KOPT-K1 (cell line): ENCODE data around the gene SLIT3.

Source experiments
- H3K27ac ChIP-seq: fragments of 200-600 bp; sonication (generic); 2 replicates; pipeline ENCODE4 v1.5.1; 2016; ENCODE audit warnings: antibody characterized with exemption, mild to moderate bottlenecking, low read depth, low read length; ENCODE audit not compliant: poor library complexity, severe bottlenecking
- H3K36me3 ChIP-seq: fragments of 200-600 bp; sonication (generic); 2 replicates; pipeline ENCODE4 v1.5.1; 2017; ENCODE audit warnings: antibody characterized with exemption, mild to moderate bottlenecking, low read length, moderate library complexity; ENCODE audit not compliant: insufficient read depth
- H3K9me3 ChIP-seq: fragments of 200-600 bp; sonication (generic); 2 replicates; pipeline ENCODE4 v1.5.1; 2017; ENCODE audit warnings: antibody characterized with exemption, low read length, mild to moderate bottlenecking; ENCODE audit not compliant: insufficient read depth, poor library complexity, severe bottlenecking

The SLIT3 gene

DNA sequence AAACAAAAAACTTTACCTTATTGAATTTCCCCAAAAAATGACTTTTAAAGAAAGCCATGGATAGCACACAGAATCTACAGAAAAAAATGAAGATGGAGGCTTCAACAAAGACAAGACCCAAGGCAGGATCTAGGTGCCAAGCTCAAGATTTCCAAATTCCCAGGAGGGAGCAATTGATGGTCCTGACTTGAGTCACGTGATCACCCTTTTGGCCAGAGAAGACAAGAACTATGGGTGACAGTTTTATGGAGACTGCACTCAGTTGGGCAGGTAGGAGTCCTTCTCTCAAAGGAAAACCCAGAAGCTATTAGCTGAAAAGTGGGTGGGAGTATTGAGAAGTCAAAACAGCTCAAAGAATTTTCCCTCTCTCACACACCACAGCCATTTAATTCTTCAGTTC is 3.2 kb upstream of the SLIT3 start:
- Histone ChIP-seq H3K27ac (no peak overlapping the region), H3K9me3 (no peaks in the 10 kb centered on the region), H3K36me3 (no peaks in the 10 kb centered on the region)

DNA sequence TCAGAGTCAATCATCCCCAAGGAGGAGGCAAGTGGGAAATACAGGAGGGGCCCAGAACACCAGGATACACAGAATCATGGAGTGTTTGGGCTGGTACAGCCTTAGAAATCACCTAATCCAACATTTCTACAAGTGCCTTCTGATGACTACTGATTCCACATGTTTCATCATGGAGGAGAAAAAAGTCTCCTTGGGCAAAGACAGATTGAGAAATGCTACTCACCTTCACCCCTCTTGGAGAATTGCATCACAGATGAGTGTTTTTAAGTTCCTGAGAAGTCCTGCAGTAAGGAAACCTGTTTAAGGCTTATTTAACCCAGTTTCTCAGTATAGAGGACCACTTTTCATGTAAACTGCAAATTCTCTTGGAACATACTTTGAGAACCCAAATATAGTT is 2.2 kb upstream of the SLIT3 start:
- H3K9me3 ChIP-seq, result no peaks in the 10 kb centered on the region

GRCh38 chr5:169302491-169303118 is 1.7 kb upstream of the SLIT3 start:
- Histone ChIP-seq H3K9me3 (no peaks in the 10 kb centered on the region), H3K36me3 (no peaks in the 10 kb centered on the region), H3K27ac (no peak overlapping the region)

More for the DNA sequence above, 2.2 kb upstream of the SLIT3 start:
- no peak overlapping the region for H3K27ac ChIP-seq
- H3K36me3 ChIP-seq, result no peaks in the 10 kb centered on the region

DNA sequence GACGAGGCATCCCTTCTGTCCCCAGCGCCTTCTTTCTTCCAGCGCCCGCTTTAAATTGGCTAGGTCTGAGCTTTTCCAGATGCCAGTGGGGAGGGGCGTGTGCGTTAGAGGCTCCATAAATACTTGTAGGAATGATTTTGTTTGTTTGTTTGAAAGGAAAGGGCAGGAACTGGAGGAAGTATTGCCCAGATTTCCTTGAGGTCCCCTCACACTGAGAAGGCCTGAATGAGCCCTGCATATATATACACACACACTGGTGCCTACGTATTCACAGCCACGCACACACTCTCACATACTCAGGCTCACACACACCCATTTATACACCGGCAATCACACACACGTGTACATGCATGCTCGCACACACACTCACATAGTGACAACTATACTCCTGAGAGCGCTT is 1.0 kb upstream of the SLIT3 start:
- no peaks in the 10 kb centered on the region for H3K36me3 ChIP-seq
- no peak overlapping the region for H3K27ac ChIP-seq

DNA sequence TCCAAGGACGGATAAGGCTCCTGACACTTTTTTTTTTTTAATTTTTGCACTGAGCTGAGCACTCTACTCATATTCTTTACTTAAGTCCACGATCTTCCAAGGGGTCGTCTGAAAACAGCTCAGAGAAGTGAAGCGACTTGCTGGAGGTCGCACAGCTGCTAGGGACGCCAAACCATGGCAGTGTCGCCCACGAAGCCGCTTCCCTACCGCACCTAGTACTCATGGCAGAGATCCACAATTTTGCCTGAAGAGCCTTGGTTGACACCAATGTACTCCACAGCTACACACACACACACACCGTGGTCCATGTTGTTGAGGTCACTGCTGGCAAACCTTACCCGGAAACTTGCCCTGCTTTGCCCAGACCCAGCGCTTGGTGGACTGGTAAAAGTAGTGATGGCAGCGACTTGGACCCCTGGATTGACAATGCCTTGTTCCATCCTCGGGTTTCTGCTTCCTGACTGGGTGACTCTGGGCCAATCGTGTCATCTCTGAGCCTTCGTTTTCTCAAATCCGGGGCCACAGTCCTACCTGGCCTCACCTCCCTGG is 521 bp upstream of the SLIT3 start:
- no peak overlapping the region for H3K27ac ChIP-seq
- H3K9me3 ChIP-seq, result no peaks in the 10 kb centered on the region
- no peaks in the 10 kb centered on the region for H3K36me3 ChIP-seq

More for the DNA sequence above, 1.0 kb upstream of the SLIT3 start:
- no peaks in the 10 kb centered on the region for H3K9me3 ChIP-seq

DNA sequence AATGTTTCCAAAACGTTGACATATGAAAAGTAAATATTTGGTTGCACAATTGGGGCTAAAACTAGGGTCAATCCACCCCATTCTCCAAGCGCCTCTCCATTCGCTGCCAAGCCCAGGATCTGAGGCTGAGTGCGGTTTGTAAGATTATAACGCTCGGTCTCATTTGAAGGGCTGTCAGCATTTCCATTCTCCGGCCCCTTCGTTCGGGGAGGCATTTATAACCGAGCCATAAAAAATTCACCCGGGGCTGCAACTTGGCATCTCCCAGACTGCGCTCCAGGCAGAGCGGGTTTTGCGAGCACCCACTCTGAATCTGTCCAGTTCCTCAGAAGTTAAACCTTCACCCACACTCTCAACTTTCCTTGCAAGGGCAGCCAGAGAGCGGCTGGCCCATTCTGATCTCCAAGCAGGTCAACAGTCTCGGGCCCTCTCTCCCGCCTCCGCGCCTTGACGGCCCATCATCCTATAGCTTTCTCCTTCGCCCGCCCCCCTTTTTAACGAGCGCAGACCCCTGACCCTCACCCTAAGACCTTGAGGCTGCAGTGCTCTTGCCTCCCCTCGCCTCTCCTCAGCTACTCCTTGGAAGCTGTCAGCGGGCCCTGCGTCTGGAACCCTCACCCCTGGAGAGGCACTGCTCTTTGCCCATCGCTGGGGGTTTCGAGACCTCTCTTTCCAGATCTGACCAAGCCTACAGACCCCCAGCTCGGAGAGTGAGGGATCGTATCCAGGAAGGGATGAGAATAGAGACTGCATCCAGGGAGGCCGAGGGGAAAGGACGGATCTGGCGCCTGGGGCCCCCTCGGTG is 1.1 kb downstream of the SLIT3 start:
- H3K36me3 ChIP-seq, result no peaks in the 10 kb centered on the region
- H3K27ac ChIP-seq, result no peak overlapping the region

GRCh38 chr5:169299191-169299662 is 1.7 kb downstream of the SLIT3 start:
- no peak overlapping the region for H3K27ac ChIP-seq
- no peaks in the 10 kb centered on the region for H3K9me3 ChIP-seq
- H3K36me3 ChIP-seq, result no peaks in the 10 kb centered on the region

More for the DNA sequence above, 1.1 kb downstream of the SLIT3 start:
- H3K9me3 ChIP-seq, result no peaks in the 10 kb centered on the region

- H3K9me3 ChIP-seq, result no peaks in the 10 kb centered on the region
- H3K27ac ChIP-seq, result no peak overlapping the region
- no peaks in the 10 kb centered on the region for H3K36me3 ChIP-seq
Measured at GRCh38 chr5:169298193-169298592, 2.7 kb downstream of the SLIT3 start.

DNA sequence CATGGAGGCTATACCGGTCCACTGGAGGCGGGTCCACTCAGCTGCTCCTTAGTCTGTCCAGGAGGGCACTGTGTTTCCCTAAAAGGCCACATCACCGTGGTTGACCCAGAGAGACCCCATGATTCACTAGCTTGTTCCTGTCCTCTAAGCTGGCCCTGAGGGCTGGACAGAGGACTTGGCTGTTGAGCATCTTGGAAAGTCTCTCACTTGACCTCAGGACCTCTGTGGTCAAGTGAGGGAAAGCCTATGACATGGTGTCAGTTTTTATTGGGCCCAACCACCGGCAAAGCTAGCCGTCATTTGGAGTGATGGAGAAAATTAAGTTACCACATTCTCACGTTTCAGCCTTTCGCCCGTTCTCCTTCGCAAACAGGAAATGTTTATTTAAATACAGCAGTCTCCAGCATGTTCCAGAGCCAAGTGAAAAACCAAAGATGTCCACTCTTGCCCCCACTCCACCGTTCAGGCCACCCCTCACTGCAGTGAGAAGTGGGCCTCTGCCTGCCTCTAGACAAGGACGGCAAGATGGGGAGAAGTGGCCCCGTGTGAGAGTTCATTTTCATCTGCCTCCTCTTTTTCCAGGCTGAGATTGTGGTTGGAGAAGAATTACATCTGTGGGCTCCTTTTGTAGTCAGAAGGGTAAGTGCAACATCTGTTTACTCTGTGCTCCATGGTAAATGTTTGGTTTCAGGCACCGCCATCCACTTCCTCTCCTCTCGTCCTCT is 4.4 kb downstream of the SLIT3 start:
- H3K9me3 ChIP-seq, result no peaks in the 10 kb centered on the region
- H3K36me3 ChIP-seq, result no peaks in the 10 kb centered on the region
- H3K27ac ChIP-seq, result no peak overlapping the region

DNA sequence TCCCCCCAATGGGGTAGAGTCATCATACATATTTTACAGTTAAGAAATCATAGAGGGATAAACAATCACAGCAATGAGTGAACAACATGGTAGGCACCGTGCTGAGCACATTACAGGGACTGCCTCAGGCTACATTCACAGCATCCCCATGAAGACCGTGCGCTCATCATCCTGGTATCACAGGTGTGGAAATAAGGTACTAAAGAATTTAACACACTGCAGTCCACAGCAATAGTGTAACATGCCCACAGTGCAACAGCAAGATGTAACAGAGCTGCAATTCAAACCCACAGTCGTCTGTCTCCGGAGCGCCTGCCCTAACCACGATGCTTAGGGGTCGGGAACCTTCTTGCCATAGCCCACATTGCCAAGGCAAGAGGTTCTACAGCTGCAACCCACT is 5.6 kb downstream of the SLIT3 start:
- H3K36me3 ChIP-seq, result no peaks in the 10 kb centered on the region
- H3K27ac ChIP-seq, result no peak overlapping the region
- H3K9me3 ChIP-seq, result no peaks in the 10 kb centered on the region

DNA sequence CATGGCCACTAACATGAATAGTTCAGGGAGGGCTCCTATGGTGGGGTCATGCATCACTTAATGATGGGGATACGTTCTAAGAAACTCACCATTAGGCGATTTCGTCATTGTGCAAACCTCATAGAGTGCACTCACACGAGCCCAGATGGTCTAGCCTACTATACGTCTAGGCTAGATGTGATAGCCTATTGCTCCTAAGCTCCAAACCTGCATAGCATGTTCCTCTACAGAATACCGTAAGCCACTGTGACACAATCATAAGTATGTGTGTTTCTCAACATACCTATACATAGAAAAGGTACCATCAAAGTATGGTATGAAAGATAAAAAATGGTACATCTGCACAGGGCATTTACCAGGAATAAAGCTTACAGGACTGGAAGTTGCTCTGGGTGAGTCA is 6.3 kb downstream of the SLIT3 start:
- Histone ChIP-seq H3K36me3 (no peaks in the 10 kb centered on the region), H3K9me3 (no peaks in the 10 kb centered on the region), H3K27ac (no peak overlapping the region)

DNA sequence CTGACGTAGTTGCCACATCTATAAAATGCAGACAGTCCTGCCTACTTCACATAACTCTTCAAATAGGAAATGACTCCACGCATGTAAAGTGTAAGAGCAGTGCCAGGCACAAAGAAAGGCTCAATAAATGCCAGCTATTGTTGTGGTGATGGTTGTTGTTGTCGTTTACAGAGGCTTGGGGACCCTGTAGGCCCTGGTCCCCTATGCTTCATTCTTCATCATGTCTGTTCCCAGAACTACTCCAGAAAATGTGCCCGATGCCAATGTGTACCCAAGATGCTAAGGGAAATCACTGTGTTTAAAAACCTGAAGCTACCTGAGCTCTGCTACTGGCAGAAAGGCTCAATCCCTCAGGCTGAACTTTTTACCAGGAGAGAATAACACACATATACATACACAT is 9.1 kb downstream of the SLIT3 start:
- Histone ChIP-seq H3K36me3 (no peaks in the 10 kb centered on the region), H3K27ac (no peak overlapping the region), H3K9me3 (no peaks in the 10 kb centered on the region)

DNA sequence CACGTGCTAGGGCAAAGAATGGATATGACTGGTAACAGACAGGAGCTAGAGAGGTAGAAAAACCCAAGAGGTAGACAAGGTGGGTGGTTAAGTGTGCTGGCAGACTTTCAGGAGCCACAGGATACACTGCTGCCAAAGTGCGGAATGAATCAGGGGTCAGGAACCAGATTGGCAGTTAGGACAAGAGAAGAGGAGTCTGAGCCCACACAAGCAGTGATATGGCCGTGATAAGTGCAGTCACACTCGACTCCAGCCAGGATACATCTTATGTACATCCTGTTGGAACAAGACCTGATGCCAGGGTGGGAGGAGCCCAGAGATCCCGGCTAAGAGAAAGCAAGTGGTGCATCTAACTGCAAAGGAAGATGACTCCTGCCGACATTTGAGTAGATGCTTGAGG is 10.0 kb downstream of the SLIT3 start:
- H3K27ac ChIP-seq, result no peak overlapping the region

GRCh38 chr5:169289520-169289919 is 11.4 kb downstream of the SLIT3 start:
- no peak overlapping the region for H3K27ac ChIP-seq
- no peaks in the 10 kb centered on the region for H3K9me3 ChIP-seq
- H3K36me3 ChIP-seq, result no peaks in the 10 kb centered on the region

More for the DNA sequence above, 10.0 kb downstream of the SLIT3 start:
- Histone ChIP-seq H3K36me3 (no peaks in the 10 kb centered on the region), H3K9me3 (no peaks in the 10 kb centered on the region)
